AG09319 (cell line): ENCODE data around the gene SLC12A4.

Experiments
- DNase-seq: peaks from one replicate; pipeline ENCODE4 v3.0.0-alpha.2; 2010; ENCODE audit warnings: low read depth; ENCODE audit errors: extremely low read depth
- CTCF ChIP-seq: IDR thresholded peaks from 2 replicates; pipeline ENCODE4 v1.5.1; 2011; ENCODE audit warnings: low read depth, mild to moderate bottlenecking, inconsistent platforms, low read length, moderate library complexity

The SLC12A4 gene

GRCh38 chr16:67993207-67994039, 25.0 kb upstream of the SLC12A4 start:
- DNase-seq: peak; percentile 20

GRCh38 chr16:67992661-67993206, 24.3 kb upstream of the SLC12A4 start:
- TF ChIP-seq CTCF: no peak
- no peak for DNase-seq

More at GRCh38 chr16:67993207-67994039, 25.0 kb upstream of the SLC12A4 start:
- peak; percentile 82 for TF ChIP-seq CTCF

- DNase-seq: no peak
- no peak for TF ChIP-seq CTCF
These were observed 21.6 kb upstream of the SLC12A4 start for GRCh38 chr16:67990018-67990386.

GRCh38 chr16:67989322-67990017, 21.0 kb upstream of the SLC12A4 start:
- DNase-seq: no peak
- TF ChIP-seq CTCF: no peak

GRCh38 chr16:67988675-67989074, 20.2 kb upstream of the SLC12A4 start:
- no peak for TF ChIP-seq CTCF
- DNase-seq: no peak

- TF ChIP-seq CTCF: no peak
- no peak for DNase-seq
These were observed 19.2 kb upstream of the SLC12A4 start for GRCh38 chr16:67987460-67988160.

- DNase-seq: no peak
- TF ChIP-seq CTCF: no peak
These were observed 18.5 kb upstream of the SLC12A4 start for GRCh38 chr16:67986949-67987348.
